BJ (cell line): ENCODE data around the gene NIT1. TPM values are rescaled to one million over a fixed set of nuclear protein-coding genes. Genes with fewer than 3 reads are reported as not detected.
A peak's percentile ranks its signal among the peaks of the same experiment; 100 is the strongest.

Experiments used
- CTCF ChIA-PET: fragments of 350-600 bp; formaldehyde crosslinking; extraction: SDS; loops from one replicate; lab custom pipeline; 2021; ENCODE audit warnings: antibody characterized with exemption, inconsistent platforms; lab: Yijun Ruan, JAX
- POLR2A ChIA-PET: fragments of 300-600 bp; sonication (Branson Sonifier 250); formaldehyde crosslinking; extraction: SDS; loops from one replicate; lab custom pipeline; 2021; ENCODE audit warnings: antibody characterized with exemption; lab: Charles Lee
- DNase-seq: peaks from one replicate; pipeline ENCODE4 v3.0.0-alpha.2; 2011; ENCODE audit warnings: low read depth
- H3K27me3 ChIP-seq: 2 replicates; pipeline ENCODE4 v1.6.0; 2011; ENCODE audit warnings: low read length; ENCODE audit not compliant: control insufficient read depth, insufficient read depth
- H3K36me3 ChIP-seq: 2 replicates; pipeline ENCODE4 v1.5.1; 2011; ENCODE audit warnings: low read length; ENCODE audit not compliant: control insufficient read depth, insufficient read depth
- H3K4me3 ChIP-seq: 2 replicates; pipeline ENCODE4 v1.5.1; 2011; ENCODE audit warnings: low read depth, mild to moderate bottlenecking, control low read depth, low read length
- CTCF ChIP-seq: IDR thresholded peaks from 2 replicates; pipeline ENCODE4 v1.5.1; 2011; ENCODE audit warnings: low read depth, mild to moderate bottlenecking, control low read depth, inconsistent platforms, low read length, moderate library complexity; ENCODE audit not compliant: insufficient read depth
- polyA plus RNA-seq: library from polyadenylated mRNA; depleted of rRNA; stranded (reverse); fragments of >200 nt; gene quantifications from 2 replicates; pipeline ENCODE4 v1.2.3, GENCODE V29; 2011

The NIT1 gene
- polyA plus RNA-seq, 1 experiment: 36.7 TPM

GRCh38 chr1:161162806-161163205 is 44.9 kb downstream of the NIT1 start:
- H3K36me3 ChIP-seq: peaks cover 12% of the 10 kb centered on the region
- H3K4me3 ChIP-seq: no peak overlapping the region
- POLR2A ChIA-PET: no interaction called here
- H3K27me3 ChIP-seq: no peaks in the 10 kb centered on the region
- no peak for TF ChIP-seq CTCF
- CTCF ChIA-PET: interaction anchor here (0.5 kb wide), 1 partner anchor 10 kb away, joined by 3 read pairs; no protein-coding TSS in a partner anchor
- DNase-seq: no peak

GRCh38 chr1:161163793-161164192 is 45.9 kb downstream of the NIT1 start:
- TF ChIP-seq CTCF: no peak
- H3K36me3 ChIP-seq: peaks cover 9% of the 10 kb centered on the region
- CTCF ChIA-PET: no interaction called here
- POLR2A ChIA-PET: no interaction called here
- no peak overlapping the region for H3K4me3 ChIP-seq
- no peaks in the 10 kb centered on the region for H3K27me3 ChIP-seq
- DNase-seq: no peak

GRCh38 chr1:161164901-161165610 is 47.2 kb downstream of the NIT1 start:
- no peaks in the 10 kb centered on the region for H3K27me3 ChIP-seq
- no peak for TF ChIP-seq CTCF
- DNase-seq: no peak
- CTCF ChIA-PET: interaction anchor here (0.6 to 2.1 kb wide), 13 partner anchors 8 to 217 kb away, joined by 3 to 10 read pairs (median 4); partner anchors contain the start of genes CFAP126, NIT1, PFDN2 and TOMM40L
- POLR2A ChIA-PET: no interaction called here
- H3K36me3 ChIP-seq: peaks cover 9% of the 10 kb centered on the region
- H3K4me3 ChIP-seq: peak overlapping the region; percentile 81

GRCh38 chr1:161165742-161166668 is 48.1 kb downstream of the NIT1 start, which contains the start of gene PPOX:
PPOX (plus strand) TSS chr1:161166426; CDS start chr1:161166848, 422 bp downstream.
- TF ChIP-seq CTCF: peak; percentile 59

More at GRCh38 chr1:161165742-161166668, 48.1 kb downstream of the NIT1 start, which contains the start of gene PPOX:
- peak within 1 kb of the TSS; percentile 81 for H3K4me3 ChIP-seq
- peak; percentile 95 for DNase-seq
- ChIA-PET POLR2A (interaction anchor here (1.0 kb wide), 2 partner anchors 10 to 13 kb away, joined by 3 to 8 read pairs; no protein-coding TSS in a partner anchor), CTCF (interaction anchor here (0.6 to 2.1 kb wide), 18 partner anchors 9 to 223 kb away, joined by 3 to 10 read pairs (median 4); partner anchors contain the start of genes B4GALT3, CFAP126, DEDD and TOMM40L)
- peaks cover 14% of the 10 kb centered on the region for H3K36me3 ChIP-seq
- H3K27me3 ChIP-seq: no peaks in the 10 kb centered on the region
